Kasumi-1 (cell line): ENCODE results near the gene EPG5.
"Not testable (repeated sequence)": the region's sequence is repeated elsewhere in the genome, so short reads cannot be mapped to it uniquely, and the experiment has no call there.

Source experiments
- DNase-seq, 2 experiments: peaks; one replicate each; lab custom pipeline; 2025; lab: John Stamatoyannopoulos, UW

EPG5 gene, protein sequence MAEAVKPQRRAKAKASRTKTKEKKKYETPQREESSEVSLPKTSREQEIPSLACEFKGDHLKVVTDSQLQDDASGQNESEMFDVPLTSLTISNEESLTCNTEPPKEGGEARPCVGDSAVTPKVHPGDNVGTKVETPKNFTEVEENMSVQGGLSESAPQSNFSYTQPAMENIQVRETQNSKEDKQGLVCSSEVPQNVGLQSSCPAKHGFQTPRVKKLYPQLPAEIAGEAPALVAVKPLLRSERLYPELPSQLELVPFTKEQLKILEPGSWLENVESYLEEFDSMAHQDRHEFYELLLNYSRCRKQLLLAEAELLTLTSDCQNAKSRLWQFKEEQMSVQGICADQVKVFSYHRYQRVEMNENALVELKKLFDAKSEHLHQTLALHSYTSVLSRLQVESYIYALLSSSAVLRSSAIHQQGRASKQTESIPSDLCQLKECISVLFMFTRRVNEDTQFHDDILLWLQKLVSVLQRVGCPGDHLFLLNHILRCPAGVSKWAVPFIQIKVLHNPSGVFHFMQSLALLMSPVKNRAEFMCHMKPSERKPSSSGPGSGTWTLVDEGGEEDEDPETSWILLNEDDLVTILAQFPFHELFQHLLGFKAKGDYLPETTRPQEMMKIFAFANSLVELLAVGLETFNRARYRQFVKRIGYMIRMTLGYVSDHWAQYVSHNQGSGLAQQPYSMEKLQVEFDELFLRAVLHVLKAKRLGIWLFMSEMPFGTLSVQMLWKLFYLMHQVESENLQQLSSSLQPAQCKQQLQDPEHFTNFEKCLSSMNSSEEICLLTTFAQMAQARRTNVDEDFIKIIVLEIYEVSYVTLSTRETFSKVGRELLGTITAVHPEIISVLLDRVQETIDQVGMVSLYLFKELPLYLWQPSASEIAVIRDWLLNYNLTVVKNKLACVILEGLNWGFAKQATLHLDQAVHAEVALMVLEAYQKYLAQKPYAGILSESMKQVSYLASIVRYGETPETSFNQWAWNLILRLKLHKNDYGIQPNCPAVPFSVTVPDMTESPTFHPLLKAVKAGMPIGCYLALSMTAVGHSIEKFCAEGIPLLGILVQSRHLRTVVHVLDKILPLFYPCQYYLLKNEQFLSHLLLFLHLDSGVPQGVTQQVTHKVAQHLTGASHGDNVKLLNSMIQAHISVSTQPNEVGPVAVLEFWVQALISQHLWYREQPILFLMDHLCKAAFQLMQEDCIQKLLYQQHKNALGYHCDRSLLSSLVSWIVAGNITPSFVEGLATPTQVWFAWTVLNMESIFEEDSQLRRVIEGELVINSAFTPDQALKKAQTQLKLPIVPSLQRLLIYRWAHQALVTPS (N-terminal part only)

DNA sequence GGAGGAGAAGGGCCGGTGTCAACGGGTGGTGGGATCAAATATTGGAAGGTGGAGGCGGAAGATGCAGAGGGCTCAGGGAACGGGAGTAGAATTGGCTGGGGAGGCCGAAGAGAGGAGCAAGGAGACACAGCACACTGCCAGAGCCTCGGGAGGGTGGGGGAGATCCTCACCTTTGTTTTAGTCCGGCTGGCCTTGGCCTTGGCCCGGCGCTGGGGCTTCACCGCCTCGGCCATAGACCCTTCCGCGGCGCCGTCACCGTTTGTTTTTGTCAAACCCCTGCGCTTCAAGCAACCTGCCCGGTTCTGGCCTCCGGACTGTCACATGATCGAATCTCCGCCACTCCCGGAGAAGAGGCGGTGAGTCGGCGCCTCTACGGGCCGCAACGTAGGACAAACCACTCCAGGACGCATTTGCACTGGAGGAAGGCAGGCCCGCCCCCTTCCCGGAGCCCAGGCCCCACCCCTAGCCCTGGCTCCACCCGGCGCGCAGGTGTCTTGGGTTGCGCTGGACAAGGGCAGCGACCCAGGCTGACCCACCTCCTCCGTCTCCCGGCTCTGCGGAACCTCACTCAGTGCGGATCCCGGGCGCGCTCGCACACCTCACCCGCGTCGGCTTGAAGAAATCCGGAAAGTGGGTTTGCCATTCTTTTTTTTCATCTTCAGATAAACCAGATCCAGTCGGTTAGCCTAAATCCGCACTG, at the start of gene EPG5:
Gene EPG5, minus strand, starts transcription at position 323 of the 700 bp plus-strand sequence. Its CDS starts 90 bp downstream, at position 233.
- DNase-seq, result peak; percentile 93 to 95

DNA sequence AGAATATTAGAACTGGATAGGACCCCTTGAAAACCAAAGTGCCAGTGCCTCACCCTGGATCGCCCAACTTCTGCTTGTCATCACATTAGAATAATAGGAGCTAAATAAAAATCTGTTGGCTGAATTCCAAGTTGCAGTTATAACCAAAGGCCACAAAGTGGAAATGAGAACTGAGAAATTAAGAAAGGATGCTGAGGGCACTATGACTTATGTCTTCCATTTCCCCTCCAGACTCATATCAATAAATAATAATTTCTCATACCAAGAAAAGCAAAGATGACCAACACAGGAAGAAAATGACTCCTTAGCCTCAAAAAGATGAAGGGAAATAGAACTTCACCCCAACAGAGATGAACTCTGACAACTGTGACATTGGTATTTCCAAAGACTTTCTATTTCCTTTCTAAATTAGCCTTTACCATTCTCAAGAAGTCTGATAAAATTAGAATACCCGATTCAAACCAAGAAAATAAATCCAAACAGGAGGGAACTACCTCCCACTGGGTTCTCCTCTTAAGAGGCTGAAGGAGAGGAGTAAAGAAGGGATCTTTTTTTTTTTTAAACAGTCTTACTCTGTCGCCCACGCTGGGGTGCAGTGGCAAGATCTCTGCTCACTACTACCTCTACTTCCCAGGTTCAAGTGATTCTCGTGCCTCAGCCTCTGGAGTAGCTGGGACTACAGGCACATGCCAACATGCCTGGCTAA, 46.5 kb upstream of the EPG5 start:
- DNase-seq, result no peak

DNA sequence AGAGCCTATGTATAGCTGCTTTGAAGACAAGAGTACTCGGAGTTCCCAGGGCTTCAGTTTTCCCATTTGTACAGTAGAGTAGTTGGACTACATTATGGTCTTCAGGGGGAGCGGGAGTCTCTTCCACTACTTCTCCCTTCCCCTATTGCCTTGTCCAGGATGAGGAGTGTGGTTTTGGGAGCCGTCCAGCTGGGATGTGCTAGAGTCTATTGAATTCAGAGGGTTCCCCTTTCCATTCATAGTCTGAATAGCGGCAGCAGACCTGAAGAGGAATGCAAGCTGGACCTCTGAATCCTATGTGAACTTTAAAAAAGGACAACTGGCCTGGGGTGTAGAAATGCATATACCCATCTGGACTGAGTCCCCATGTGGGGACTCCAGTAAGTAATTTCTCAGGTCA, 43.5 kb upstream of the EPG5 start:
- no peak for DNase-seq

DNA sequence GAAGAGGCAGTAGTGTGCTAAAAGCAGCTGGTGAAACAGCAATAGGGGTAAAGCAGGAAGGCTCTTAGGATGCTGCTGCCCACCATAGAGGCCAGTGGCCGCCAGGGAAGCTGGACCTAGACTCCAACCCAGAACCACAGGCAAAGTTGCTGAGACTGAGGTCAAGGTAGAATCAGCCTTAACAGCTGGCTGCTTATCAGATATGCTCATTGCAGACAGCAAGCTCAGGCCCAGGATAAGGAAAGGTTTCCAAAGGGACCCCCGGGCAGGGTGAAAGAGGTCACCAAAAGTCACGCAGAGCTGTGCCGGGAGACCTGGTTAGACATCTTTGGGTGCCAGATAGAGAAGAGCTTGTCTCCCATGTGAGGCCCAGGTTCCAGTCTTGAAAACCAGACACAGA, 42.9 kb upstream of the EPG5 start:
- DNase-seq, result no peak

DNA sequence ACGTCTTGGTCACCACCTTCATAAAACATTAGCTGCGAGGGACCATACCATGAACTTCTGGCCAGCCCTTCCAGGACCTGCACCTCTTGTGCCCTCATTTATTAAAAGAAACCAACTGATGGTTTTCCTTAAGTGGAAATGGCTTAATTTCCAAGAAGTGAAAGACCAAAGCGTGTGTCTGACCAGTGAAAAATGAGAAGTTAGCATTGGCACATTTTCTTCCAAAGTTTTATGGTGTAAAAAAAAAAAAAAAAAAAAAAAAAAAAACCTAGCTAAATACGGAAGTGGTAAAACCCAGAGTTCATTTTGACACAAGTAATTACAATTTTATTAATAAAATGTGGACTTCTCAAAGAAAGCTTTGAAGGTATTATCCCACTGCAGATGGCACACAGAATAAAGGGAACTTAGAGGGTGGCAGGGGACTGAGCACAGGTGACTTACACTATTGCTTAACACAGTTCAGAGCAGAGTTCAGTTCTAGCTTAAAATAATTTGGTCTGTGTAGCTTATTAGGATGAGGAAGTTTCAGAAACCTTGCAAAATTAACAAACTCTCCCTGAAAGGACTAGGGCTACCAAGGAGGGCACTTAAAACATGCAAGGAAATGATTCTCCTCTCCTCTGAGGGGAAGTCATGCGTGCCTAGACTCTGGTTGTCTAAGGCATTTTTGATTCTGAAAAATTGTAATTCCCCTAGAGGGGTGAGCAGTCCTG, 42.2 kb upstream of the EPG5 start:
- peak; percentile 61 to 67 for DNase-seq

DNA sequence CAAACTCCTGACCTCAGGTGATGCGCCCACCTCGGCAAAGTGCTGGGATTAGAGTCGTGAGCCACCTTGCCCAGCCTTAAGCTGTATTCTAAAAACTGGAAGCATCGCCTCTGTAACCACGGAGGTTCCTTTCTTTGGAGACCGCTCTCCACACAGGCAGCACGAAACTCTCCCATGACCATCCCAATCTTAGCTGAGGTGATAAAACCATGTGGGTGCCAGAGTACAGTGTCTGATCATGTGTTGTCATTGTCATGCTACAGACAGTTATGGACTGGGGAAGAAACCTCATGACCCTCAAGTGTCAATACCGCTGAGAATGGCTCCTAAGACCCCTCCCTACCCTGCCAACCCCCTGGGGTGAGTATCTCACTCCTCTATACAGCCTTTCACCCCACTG, 41.4 kb upstream of the EPG5 start:
- no peak for DNase-seq

DNA sequence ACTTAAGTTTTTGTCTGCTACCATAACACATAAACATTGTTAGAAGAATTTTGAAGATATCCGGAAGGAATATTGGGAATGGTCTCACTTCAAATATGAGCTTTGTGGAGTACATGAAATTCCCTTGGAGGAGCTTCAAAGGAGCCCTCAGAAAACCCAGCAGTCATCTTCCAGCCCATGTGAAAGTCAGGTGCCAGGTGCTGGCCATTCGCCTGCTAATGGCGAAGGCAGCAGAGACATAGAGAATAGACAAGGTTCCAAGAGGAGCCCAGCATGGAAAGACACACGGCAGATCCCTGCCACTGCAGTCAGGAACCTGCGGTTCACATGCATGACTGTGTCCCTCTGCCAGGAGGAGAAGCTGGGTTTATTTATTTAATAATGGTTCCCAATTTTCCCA, 40.0 kb upstream of the EPG5 start:
- no peak for DNase-seq

DNA sequence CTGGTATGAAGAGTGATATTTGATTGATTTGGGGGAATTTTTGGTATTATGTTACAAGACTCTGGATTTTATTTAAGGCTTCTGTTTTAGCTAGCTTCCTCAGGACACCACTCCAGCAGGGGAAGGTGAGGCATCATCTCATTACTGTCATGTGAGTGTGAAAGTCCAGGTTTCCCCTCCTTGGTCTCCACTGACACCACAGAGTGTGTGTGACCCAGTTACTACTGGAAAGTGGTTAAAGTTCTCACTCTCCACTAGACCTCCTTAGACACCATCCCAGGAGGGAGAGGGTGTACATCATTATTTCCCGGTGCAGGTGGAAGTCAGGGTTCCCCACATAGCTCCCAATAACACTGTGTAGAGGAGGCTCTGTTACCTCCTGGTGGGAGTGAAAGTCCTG, 35.8 kb upstream of the EPG5 start:
- DNase-seq, result no peak

DNA sequence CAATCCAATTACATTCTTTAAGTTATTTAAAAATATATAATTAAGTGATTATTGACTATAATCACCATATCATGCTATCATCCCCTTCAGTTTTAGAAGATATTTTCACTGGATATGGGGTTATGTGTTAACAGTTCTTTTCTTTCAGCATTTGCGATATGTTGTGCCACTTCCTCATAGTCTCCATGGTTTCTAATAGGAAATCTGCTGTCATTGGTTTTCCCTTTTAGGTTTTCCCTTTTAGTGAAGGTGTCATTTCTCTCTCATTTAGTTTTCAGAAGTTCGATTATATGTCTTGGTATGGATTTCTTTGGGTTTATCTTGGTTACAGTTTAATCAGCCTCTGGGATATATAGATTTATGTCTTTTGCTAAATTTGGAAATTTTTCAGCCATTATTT, 34.8 kb upstream of the EPG5 start:
- peak in 1 of 2 experiments; percentile 3 for DNase-seq

DNA sequence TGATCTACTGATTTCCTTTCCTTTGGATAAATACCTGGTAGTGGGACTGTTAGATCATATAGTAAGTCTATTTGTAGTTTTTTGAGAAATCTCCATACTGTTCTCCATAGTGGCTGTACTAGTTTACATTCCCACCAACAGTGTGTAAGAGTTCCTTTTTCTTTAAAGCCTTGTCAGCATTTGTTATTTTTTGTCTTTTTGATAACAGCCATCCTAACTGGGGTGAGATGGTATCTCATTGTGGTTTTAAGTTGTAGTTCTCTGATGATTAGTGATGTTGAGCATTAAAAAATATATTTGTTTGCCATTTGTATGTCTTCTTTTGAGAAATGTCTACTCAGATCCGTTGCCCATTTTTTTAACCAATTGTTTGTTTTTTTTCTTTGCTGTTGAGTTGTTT, 33.9 kb upstream of the EPG5 start:
- no peak for DNase-seq

DNA sequence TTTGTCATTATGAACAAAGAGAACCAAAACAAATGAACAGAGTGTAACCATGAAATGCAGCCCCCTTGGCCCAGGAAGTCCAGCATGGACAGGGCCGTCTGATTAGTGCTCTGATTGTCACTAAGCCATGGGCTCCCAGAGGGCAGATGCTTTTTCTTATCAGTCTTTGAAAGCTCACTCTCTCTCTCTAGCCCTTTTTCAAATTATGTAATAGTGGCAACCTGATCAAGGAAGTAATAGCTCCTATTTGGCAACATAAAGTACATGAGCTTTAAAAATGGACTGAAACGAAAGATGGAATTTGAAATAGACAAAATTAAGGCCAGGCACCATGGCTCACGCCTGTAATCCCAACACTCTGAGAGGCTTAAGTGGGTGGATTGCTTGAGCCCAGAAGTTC, 32.4 kb upstream of the EPG5 start:
- no peak for DNase-seq

DNA sequence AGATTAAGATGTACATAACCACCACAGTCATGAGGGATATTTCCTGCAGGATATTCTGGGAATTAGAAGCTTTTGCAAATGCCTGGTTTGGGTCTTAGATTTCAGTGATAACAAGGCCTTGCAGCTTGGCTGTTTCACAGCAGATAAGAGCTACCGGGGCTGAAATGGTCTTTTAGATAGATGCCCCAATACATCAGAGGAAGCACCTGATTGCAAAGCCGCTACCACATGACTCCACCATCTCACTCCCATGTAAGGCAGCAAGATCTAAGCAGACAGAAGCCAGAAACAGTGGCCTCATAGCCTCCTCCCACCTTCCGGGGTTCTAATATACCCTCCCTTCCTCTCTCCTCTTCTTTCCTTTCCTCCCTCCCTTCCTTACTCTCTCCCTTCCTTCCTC, 31.1 kb upstream of the EPG5 start:
- no peak for DNase-seq

DNA sequence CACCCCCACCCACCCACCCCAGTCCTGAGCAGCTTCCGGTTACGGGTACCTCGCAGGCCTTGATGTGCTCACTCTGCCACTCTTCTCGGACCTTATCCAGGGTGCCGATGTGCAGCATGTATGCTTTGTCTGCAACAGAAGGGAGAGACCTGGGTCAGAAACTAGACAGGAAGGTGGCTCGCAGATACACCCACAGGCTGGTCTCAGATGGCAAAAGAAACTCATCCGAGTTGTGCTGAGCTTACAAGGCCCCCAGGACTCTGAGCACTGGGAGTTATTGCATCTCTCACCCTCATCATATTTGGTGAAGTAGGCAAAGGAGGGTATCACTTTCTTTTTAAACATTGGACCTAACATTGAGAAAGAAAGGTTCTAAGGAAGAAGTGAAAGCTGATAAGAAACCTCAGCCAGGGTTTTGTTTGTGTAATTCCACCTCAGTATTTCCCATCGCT, 30.6 kb upstream of the EPG5 start:
- no peak for DNase-seq

DNA sequence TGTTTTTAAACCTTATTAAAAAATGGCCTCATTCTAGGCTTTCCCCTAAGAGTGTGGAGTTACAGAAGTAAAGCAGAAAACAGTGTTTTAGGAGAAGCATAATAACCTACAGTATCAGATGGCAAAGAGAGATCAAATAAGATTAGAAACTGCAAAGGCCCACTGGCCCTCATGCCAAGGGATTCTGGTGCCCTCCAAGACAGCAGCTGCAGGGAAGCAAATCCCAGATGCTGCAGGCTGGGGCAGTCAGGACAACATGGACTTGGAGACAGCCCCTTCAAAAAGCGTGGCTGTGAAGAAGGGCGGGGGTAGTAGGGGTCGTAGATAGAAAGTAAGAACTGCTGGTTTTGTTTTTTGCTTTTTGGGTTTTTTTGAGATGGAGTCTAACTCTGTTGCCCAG, 28.3 kb upstream of the EPG5 start:
- DNase-seq, result no peak

DNA sequence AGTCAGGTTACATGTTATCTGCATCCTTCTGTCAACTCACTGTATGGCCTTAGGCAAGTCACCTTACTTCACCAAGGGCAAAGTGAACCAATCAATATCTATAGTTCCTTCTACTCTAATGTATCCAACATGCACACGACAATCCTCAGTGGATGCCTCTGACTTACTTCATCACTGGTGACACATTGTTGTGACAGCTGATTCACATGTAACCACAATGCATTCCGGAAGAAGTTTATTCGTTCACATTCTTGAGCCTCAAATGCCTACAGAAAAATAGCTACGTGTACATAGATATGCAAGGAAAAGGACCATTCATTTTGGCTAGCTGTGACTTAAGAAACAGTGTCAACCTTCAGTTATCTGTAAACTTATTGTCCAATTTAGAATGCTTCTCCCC, 26.3 kb upstream of the EPG5 start:
- DNase-seq, result no peak

DNA sequence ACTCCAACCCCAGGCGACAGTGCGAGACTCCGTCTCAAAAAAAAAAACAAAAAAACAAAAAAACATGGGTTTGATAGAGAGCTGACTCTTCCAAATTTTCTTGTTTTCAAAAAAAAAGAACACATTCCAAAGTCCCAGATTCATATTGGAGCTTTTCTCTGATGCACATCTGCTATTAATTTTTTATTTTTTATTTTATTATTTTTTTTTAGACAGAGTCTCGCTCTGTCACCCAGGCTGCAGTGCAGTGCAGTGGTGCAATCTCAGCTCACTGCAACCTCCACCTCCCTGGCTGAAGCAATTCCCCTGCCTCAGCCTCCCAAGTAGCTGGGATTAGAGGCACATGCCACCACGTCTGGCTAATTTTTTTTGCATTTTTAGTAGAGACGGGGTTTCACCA, 25.4 kb upstream of the EPG5 start:
- not testable (repeated sequence) for DNase-seq

DNA sequence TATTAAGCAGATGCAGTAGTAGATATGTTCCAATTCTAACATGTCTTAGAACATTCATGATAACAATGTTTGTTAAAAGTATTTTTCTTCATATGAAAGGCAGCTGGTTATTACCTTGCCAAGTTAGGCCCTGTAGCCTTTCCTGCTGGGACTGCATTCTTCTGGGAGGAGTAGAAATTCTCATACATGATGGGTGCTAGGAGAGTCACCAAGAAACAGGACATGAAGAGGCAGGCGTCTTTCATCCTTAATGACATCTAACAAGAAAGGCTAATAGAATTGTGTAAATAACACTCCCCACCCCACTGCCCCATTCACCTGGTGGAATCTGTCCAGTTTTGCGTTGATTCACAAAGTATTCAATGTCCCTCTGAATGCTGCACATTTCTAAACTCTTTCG, 24.7 kb upstream of the EPG5 start:
- no peak for DNase-seq

DNA sequence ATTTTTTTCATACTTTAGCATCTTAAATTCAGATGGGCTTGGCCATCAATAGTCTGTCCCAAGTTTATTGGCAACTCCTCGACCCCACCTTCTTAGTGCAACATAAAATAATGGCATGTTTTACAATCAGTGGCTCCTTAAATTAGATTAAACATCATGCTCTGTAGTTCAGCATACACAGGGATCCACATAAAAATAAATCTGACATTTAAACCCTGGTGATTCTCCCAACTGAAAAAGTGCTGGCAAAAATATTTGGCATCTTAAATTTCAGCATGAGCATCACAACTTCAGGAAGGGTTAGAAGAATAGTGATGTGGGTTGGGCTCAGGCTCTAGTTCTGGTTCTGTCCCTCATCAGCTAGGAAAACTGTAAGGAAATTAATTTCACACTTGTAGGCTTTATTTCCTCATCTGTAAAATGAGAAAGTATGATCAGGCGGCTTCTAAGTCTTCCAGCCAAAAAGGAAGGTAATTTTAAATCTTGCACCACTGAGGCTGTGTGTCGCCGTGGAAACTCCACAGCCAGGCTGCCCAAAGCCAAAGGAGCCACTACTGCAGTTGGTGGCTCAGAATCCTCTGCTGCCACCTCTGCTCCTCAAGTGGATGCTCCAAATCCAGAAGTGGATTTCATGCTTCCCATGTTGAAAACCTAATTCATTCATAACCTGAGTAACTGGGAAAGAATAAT, 17.6 kb upstream of the EPG5 start:
- DNase-seq, result no peak

DNA sequence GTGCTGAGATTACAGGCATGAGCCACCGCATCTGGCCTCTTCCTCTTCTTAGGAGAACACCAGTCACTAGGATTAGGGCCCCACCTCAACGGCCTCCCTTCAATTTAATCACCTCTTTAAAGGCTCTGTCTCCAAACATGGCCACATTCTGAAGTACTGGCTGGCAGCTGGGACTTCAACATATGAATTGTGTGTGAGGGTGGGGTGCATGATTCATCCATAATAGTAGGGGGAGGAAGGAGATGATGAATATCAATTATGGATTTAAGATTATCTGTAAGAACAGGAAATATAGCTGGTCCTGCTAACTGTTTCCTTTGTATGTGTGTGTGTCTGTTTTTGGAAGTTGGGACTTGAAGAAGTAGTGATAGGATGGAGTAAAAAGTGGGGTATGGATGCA, 14.7 kb upstream of the EPG5 start:
- no peak for DNase-seq

DNA sequence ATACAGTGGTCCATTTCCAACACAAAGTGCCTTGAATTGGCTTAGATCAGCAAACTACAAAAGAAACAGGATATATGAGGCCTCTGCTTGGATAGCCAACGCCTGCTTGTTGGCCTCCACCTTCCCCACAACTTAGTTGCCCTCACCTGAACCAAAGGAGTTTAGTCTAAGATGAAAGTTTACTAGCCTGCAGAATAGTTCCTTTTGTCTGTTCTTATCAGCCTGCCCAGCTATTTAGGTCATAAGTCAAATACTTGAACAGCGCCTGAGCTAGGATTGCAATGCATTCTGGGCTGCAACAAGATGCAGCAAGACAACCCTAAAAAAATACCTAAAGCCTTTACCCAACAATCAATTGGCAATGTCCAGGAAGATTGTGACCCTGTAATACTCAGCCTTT, 13.1 kb upstream of the EPG5 start:
- no peak for DNase-seq
